HG03432 (cell line): ENCODE data around the gene CTNNB1.

Experiments used
- ATAC-seq: cut with Tn5 transposase; IDR thresholded peaks from one replicate; pipeline ENCODE4 v1.9.1; 2021; ENCODE audit warnings: mild to moderate bottlenecking, moderate library complexity; ENCODE audit not compliant: unreplicated experiment

CTNNB1 gene

GRCh38 chr3:41213588-41213987 is 14.3 kb downstream of the CTNNB1 start:
- no peak for ATAC-seq

GRCh38 chr3:41216422-41216821 is 17.1 kb downstream of the CTNNB1 start:
- ATAC-seq = no peak

- no peak for ATAC-seq
These were observed 17.7 kb downstream of the CTNNB1 start for GRCh38 chr3:41216993-41217392.

- no peak for ATAC-seq
These were observed 20.1 kb downstream of the CTNNB1 start for GRCh38 chr3:41219424-41219823.

- no peak for ATAC-seq
These were observed 21.8 kb downstream of the CTNNB1 start for GRCh38 chr3:41220906-41221677.

GRCh38 chr3:41222012-41222411 is 22.7 kb downstream of the CTNNB1 start:
- no peak for ATAC-seq

- no peak for ATAC-seq
These were observed 23.2 kb downstream of the CTNNB1 start for GRCh38 chr3:41222501-41222900.

- ATAC-seq = no peak
These were observed 23.8 kb downstream of the CTNNB1 start for GRCh38 chr3:41223078-41223477.

- no peak for ATAC-seq
These were observed 24.4 kb downstream of the CTNNB1 start for GRCh38 chr3:41223691-41224090.

GRCh38 chr3:41224120-41224806 is 25.0 kb downstream of the CTNNB1 start:
- ATAC-seq = no peak

GRCh38 chr3:41234823-41235721 is 35.8 kb downstream of the CTNNB1 start:
- no peak for ATAC-seq

- ATAC-seq = no peak
These were observed 36.9 kb downstream of the CTNNB1 start for GRCh38 chr3:41236228-41236627.

- no peak for ATAC-seq
These were observed 38.6 kb downstream of the CTNNB1 start for GRCh38 chr3:41237907-41238306.

GRCh38 chr3:41239587-41239986 is 40.3 kb downstream of the CTNNB1 start:
- ATAC-seq = no peak

- ATAC-seq = no peak
These were observed 41.9 kb downstream of the CTNNB1 start for GRCh38 chr3:41241161-41241560.

- ATAC-seq = no peak
These were observed 42.7 kb downstream of the CTNNB1 start for GRCh38 chr3:41241800-41242571.

GRCh38 chr3:41243183-41243582 is 43.9 kb downstream of the CTNNB1 start:
- no peak for ATAC-seq

- ATAC-seq = no peak
These were observed 45.5 kb downstream of the CTNNB1 start for GRCh38 chr3:41244620-41245336.

- ATAC-seq = no peak
These were observed 48.0 kb downstream of the CTNNB1 start for GRCh38 chr3:41247055-41248004.
